NCI-H1694 (cell line): ENCODE results near the gene DLG4.
"Not testable (repeated sequence)": the region's sequence is repeated elsewhere in the genome, so short reads cannot be mapped to it uniquely, and the experiment has no call there.

Experiments used
- DNase-seq: peaks from one replicate; lab custom pipeline; 2025; lab: John Stamatoyannopoulos, UW

The DLG4 gene

DNA sequence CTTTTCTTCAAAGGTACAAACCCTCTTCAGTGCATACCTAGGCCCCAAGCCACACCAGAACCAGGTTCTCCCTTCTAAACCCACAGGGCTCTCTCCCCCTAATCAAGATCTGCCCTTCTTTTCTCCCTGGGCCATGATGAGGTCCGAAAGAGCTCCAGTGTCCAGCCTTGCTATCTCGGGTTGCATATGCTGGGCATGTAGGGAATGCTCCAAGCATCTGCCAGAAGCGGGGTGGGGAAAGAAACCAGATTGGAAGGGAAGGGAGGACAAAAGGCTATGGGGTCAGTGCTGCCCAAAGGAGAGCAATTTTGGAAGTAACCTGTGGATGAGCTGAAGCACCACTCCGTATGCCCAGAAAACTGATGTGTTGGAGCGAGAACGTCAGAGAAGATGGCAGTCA lies 29.6 kb upstream of the DLG4 start:
- no peak for DNase-seq

GRCh38 chr17:7248796-7249195 lies 29.2 kb upstream of the DLG4 start:
- DNase-seq: no peak

GRCh38 chr17:7246779-7247178 lies 27.1 kb upstream of the DLG4 start:
- no peak for DNase-seq

DNA sequence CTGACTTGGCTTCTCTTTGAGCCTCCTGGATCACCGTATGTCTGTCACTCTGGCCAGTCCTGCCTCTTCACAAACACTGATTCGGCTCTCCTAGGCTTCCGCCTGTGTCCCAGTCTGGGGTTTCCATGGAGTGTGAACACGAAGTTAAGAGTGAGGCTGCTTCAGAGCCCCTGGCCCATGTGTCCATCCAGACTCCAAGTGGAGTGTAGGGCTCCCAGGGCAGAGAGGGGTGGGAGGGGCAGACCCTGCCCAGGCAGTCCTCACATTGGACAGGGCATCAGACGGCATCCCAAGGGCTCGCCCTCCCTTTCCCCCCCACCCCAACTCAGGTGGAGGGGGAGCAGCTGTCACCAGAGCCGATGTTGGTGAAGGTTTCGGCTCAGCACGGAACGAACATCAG lies 24.2 kb upstream of the DLG4 start:
- not testable (repeated sequence) for DNase-seq

- DNase-seq: no peak
Observed at GRCh38 chr17:7243453-7243729, 23.8 kb upstream of the DLG4 start.

- peak; percentile 93 for DNase-seq
Observed at GRCh38 chr17:7242717-7243452, 23.2 kb upstream of the DLG4 start.

DNA sequence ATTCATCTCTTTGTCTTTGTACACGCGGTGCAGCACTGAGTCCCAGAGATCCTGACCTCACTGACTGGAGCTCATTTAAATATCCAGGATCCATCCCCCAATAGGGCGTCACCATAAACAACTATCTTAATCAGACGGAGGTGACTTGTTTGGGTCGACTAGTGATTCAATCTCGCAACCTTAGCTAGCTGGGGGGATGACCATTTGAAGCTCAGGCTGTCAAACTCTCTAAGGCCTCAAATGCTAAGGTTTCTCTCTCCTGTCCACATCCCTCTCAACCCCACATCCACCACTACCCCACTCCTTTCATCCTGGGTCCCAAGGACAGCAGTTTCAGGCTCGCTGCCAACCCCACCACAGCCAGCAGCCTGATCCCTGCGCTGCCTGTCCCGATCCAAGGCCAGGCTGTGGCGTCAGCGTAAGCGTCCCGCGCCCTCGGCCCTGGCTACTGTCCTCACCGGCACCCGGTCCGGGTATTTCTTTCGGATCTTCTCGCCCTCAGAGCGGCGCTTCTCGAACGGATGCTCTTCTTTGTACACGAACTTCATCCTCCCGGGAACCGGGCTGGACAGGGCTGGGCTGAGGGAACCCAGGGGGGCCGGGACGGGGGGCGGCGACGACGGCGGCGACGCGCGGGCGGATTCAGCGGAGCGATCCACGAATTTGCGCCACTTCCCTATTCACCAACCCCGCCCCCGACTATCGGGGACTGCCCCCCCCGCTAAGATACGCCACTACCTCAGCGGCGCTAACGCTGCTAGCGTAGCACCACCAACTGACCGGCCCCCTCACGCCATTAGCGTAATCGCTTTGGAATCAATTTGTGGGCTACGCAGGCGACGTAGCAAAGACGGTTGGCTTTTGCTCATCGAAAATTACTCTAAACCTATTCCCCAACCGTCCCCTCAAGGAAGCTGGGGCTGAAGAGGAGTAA lies 22.4 kb upstream of the DLG4 start, which contains the start of gene GABARAP:
GABARAP (minus strand) TSS at position 667 of the 934 bp plus-strand sequence; CDS start at position 548, 119 bp downstream.
- peak; percentile 90 for DNase-seq

GRCh38 chr17:7241090-7241733 lies 21.6 kb upstream of the DLG4 start:
- no peak for DNase-seq

DNA sequence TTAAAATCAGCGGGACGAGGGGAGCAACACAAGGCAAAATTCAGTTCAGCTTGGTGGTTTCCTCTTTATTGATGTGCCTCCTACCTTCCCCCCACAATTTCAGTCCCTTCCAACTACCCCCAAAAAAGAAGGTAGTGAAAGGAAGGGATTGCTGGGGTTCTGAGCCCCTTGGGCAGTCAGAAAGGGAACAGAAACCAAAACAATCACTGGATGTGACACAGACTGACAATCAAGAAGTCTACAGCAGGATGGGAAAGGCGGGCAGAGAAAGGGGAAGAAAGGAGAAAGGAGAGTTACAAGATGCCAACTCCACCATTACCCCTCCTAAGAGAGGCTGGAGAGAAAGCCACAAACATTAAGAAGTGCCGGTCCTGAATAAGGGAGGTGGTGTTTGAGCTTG lies 20.7 kb upstream of the DLG4 start:
- DNase-seq: no peak

DNA sequence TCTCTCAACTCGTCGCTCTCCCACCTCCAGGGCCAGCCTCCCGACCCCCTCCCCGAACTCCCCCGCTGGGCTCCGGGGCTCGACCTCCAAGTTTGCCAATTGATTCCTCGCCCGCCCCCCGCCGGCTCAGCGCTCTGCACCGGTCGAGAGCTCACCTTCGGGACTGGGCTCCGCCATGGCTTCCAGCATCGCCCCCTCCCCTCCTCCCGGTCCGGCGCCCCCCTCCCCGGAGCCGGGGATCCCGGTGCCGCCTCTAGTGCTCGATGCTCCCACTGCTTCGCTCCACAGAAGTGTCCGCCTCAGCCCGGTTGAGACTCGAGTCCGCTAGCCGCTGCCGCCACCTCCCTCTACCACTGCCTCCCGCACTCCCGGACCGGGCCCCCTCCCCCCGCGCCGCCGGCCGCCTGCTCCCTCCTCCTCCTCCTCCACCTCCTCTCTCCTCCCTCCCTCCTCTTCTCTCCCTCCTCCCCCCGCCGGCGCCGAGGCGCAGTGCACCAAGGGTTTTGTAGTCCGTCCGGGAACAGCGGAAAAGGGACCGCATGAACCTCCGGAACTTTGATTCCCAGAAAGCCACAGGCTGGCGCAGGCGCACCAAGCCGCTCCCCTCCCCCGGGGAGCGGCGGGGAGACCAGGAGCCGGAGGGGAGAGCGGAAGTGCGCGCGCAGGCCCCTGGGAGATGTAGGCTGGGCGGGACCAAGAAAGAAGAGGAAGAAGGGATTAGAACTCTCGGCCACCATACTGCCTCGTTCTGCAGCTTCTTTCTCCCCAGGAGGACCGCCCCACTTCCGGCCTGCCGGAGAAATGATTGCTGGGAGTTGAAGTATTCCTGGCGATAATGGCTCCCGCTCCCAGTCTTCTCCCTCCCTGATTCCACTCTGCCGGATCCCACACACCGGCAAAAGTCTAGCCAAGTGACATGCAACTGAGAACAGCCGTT lies 19.7 kb upstream of the DLG4 start, which contains the start of gene PHF23:
PHF23 (minus strand) TSS at position 367 of the 937 bp plus-strand sequence; CDS start at position 189, 178 bp downstream.
- peak; percentile 99 for DNase-seq

GRCh38 chr17:7238420-7239090 lies 18.9 kb upstream of the DLG4 start:
- DNase-seq: no peak

GRCh38 chr17:7237761-7238419 lies 18.3 kb upstream of the DLG4 start:
- peak; percentile 9 for DNase-seq

DNA sequence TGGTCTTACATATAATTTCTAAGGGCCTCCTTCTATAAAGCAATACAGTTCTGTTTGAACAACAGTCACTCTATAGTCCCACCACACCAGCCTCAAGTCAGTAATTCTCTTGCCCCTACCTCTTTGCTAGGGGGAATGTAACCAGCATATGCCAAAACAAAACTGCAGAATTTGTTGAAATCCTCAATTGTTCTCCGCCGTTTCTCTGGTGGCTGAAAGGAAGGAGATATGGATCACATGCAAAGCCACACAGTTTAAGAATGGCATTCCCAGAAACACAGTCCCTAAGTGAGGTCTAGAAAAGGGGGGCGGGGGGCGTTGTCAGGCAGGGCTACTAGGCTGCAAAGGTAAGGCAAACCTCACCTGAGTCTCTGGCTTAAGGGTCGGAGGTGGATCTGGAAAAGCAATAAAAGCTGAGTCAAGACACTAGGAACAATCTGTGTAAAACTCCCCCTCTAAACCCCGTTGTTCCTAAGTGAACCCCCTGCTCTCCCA lies 17.7 kb upstream of the DLG4 start:
- DNase-seq: no peak

GRCh38 chr17:7236808-7237207 lies 17.2 kb upstream of the DLG4 start:
- no peak for DNase-seq

DNA sequence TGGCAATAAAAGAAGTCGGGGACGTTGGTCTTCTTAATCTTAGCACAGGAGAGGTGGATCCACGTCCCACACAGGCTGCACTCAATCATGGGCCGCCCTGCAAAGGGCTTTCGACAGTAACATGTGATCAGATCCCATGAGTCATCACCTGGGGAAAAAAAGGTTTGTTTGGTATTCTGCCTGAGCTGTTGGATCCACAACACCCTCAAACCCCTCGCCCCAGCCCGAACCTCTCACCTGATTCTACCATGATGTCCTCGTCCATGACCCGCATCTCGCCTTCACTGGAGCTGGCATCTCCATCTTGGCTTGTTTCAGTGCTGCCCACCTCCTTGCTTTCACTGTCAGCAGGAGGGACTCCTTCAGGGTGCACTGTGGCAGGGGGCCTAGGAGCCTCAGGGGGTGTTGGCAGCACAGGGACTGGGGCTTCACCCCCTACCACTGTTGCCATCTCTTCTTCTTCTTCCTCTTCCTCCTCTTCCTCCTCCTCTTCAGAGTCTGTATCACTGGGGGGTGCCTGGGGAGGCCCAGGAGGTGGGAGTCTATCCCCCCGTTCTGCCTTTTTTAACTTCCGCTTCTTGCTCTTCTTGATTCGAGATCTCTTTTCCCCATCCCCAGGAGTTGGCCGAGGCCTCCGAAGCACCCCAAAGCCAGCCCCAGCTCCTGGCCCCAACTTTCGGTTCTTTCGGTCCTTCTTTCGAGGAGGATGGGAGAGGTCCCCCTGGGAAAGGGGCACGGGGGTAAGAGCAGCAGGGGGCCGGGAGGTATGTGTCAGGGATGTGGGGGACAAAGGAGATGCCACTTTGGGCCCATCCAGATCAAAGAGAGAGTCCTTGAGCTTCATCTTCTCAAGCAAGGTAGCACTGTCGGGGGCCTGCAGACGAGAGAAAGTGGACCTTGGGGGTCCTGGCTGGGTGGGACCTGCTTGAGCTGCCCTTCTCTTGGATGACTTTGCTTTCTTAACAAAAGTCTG lies 16.3 kb upstream of the DLG4 start:
- no peak for DNase-seq

DNA sequence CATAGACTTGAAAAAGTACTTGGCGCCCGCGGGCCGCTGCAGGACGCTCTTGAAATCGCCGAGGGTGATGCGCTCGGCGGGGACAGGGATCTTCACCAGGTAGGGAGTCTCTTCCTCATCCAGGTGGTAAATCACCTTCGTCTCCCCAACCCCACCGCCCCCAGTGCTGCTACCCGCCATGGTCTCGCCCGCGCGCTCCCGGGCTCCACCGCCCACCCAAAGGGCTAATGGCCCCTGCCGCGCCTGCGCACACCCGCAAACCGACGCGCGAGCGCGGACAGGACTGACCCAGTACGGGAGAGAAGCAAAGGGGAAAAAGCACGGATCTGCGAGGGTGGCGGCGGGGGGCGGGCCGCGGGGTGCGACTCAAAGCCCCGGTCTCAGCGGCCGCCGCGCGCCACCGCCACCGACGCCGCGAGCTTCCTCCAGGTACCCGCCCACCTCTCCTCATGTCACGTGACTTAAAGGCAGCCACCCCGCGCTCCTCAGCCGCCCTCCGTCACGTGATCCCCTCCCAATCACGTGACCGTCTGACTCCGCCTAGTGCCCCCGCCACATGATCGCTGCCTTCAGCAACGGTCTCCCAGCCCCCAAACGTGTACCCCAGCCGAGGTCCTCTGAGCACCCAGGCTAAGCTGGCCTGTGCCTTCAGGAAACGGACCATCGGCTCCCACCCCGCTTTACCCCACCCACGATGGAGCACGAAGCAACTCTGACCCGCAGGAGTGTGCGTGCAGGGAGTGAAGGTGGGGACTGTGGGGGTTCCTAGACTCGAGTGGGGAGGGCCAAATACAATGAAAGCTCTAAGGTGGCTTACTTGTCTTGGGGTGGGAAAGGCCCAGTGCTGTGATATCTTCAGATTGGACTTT lies 14.7 kb upstream of the DLG4 start, which contains the start of gene DVL2:
DVL2 (minus strand) TSS at position 435 of the 869 bp plus-strand sequence; CDS start at position 180, 255 bp downstream.
- DNase-seq: peak; percentile 89

- no peak for DNase-seq
Observed at GRCh38 chr17:7233701-7234082, 14.1 kb upstream of the DLG4 start.

DNA sequence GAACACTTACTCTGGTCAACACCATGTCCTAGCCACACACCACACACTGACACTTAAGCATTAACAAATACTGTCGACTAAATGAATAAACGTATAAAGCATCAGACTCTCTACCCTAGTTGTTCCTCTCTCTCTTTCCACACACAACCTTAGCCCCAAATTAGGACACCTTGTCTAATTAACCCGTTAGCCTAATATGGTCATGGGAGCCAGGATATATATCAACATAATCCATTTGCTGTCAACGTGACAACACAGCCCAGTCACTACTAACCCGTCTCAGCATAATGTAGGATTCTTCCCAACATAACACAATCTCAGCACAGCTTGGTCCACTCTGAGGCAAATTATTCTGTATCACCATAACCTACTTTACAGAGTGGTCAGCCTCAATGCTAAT lies 12.5 kb upstream of the DLG4 start:
- DNase-seq: no peak
